Stimulated activated CD8-positive, alpha-beta memory T cell treated with anti-CD3 and anti-CD28 coated beads, Interleukin-12 subunit alpha, Interleukin-12 subunit beta, amount 100 ng/mL, for 4 hours (primary cell): ENCODE results near the gene FZD8.

ENCODE experiments used
- DNase-seq: peaks from one replicate; pipeline ENCODE4 v3.0.0-alpha.2; 2020; ENCODE audit warnings: low read depth

Gene FZD8

GRCh38 chr10:35640951-35641675 lies 983 bp downstream of the FZD8 start:
- DNase-seq = no peak

GRCh38 chr10:35640474-35640873 lies 1.6 kb downstream of the FZD8 start:
- no peak for DNase-seq

GRCh38 chr10:35639728-35640401 lies 2.2 kb downstream of the FZD8 start:
- no peak for DNase-seq

GRCh38 chr10:35639021-35639727 lies 2.9 kb downstream of the FZD8 start:
- no peak for DNase-seq

GRCh38 chr10:35638101-35638500 lies 4.0 kb downstream of the FZD8 start:
- no peak for DNase-seq

GRCh38 chr10:35637462-35637861 lies 4.6 kb downstream of the FZD8 start:
- no peak for DNase-seq

- no peak for DNase-seq
These were observed 5.1 kb downstream of the FZD8 start for GRCh38 chr10:35636956-35637355.

GRCh38 chr10:35635576-35635975 lies 6.5 kb downstream of the FZD8 start:
- DNase-seq = no peak

- no peak for DNase-seq
These were observed 8.8 kb downstream of the FZD8 start for GRCh38 chr10:35633006-35633980.

- no peak for DNase-seq
These were observed 10.1 kb downstream of the FZD8 start for GRCh38 chr10:35632027-35632426.

GRCh38 chr10:35631404-35631803 lies 10.7 kb downstream of the FZD8 start:
- no peak for DNase-seq

GRCh38 chr10:35626971-35627507 lies 15.1 kb downstream of the FZD8 start:
- no peak for DNase-seq

- DNase-seq = no peak
These were observed 27.8 kb downstream of the FZD8 start for GRCh38 chr10:35614312-35614711.

- no peak for DNase-seq
These were observed 28.4 kb downstream of the FZD8 start for GRCh38 chr10:35613597-35614226.

GRCh38 chr10:35613107-35613440 lies 29.0 kb downstream of the FZD8 start:
- no peak for DNase-seq

- no peak for DNase-seq
These were observed 29.6 kb downstream of the FZD8 start for GRCh38 chr10:35612385-35613106.

- no peak for DNase-seq
These were observed 30.3 kb downstream of the FZD8 start for GRCh38 chr10:35611750-35612149.

- no peak for DNase-seq
These were observed 33.8 kb downstream of the FZD8 start for GRCh38 chr10:35608328-35608672.

GRCh38 chr10:35607475-35608327 lies 34.4 kb downstream of the FZD8 start:
- no peak for DNase-seq

- DNase-seq = no peak
These were observed 35.7 kb downstream of the FZD8 start for GRCh38 chr10:35606430-35606829.
